Body of pancreas (tissue), 4 donors: Measurements from ENCODE around the gene DDX43. TPM values are rescaled to one million over a fixed set of nuclear protein-coding genes. Genes with fewer than 3 reads are reported as not detected.
"Not testable (repeated sequence)": the region's sequence is repeated elsewhere in the genome, so short reads cannot be mapped to it uniquely, and the experiment has no call there.

ENCODE experiments used
- ATAC-seq: fragments of 150-250 bp; one replicate; pipeline ENCODE4 v1.9.1; 2016
- DNase-seq, 4 donors: peaks; one replicate each; pipeline ENCODE4 v3.0.0-alpha.2; 2019
- H3K27ac ChIP-seq, 4 donors: fragments of 200-600 bp; sonication (generic); 1 replicate in 3 of 4; 2 replicates in 1 of 4; pipeline versions ENCODE4 v1.5.1 to v1.6.1; 2016 to 2019; ENCODE audit warnings: mild to moderate bottlenecking in 1 of 4, mixed read lengths in 1 of 4, moderate library complexity in 1 of 4
- H3K27me3 ChIP-seq, 2 donors: fragments of 200-600 bp; sonication (generic); one replicate each; pipeline ENCODE4 v1.6.0; 2016; ENCODE audit warnings: mild to moderate bottlenecking in 1 of 2
- H3K36me3 ChIP-seq, 2 donors: fragments of 200-600 bp; sonication (generic); replicated peaks in 1 of 2; 2 replicates each; pipeline ENCODE4 v1.5.1; 2016; ENCODE audit warnings: low read depth in 2 of 2; ENCODE audit not compliant: insufficient read depth in 1 of 2
- H3K4me1 ChIP-seq: fragments of 200-600 bp; sonication (generic); one replicate; pipeline ENCODE4 v1.6.0; 2016
- H3K4me3 ChIP-seq, 2 donors: fragments of 200-600 bp; sonication (generic); 1 replicate in 1 of 2; 2 replicates in 1 of 2; pipeline ENCODE4 v1.5.1; 2016 to 2019
- H3K9me3 ChIP-seq, 3 donors: fragments of 200-600 bp; sonication (generic); 1 replicate in 2 of 3; 2 replicates in 1 of 3; pipeline ENCODE4 v1.5.1; 2016
- POLR2A ChIP-seq, 3 donors: fragments of 450-650 bp; IDR thresholded peaks; one replicate each; pipeline ENCODE4 v1.6.1; 2016; ENCODE audit warnings: antibody characterized with exemption in 3 of 3, mild to moderate bottlenecking in 2 of 3
- WGBS, 2 donors: methylation state at CpG; one replicate each; pipeline ENCODE4 v1.1.5; 2017; 5-methylcytosine and 5-hydroxymethylcytosine counted together
- intact Hi-C: fragments of 100-400 bp; cut with DNase I; formaldehyde crosslinking; loops from one replicate; pipeline ENCODE4 v1.15.1; 2023
- total RNA-seq, 2 donors: library from RNA; depleted of rRNA; stranded (reverse); fragments of >200 nt; gene quantifications; one replicate each; pipeline ENCODE4 v1.1.0, GENCODE V29; 2016
- TF ChIP-seq, protein P1 (sequence below), 7 experiments: fragments of 450-650 bp in 4 of 7; fragments of 200-600 bp in 3 of 7; sonication (generic) in 3 of 7; IDR thresholded peaks; one replicate each; pipeline ENCODE4 v1.5.1; 2016 to 2019; ENCODE audit warnings: antibody characterized with exemption in 7 of 7

DDX43 gene
- total RNA-seq, 2 donors from 2014 or later, result 0.26 to 3.0 TPM

DNA sequence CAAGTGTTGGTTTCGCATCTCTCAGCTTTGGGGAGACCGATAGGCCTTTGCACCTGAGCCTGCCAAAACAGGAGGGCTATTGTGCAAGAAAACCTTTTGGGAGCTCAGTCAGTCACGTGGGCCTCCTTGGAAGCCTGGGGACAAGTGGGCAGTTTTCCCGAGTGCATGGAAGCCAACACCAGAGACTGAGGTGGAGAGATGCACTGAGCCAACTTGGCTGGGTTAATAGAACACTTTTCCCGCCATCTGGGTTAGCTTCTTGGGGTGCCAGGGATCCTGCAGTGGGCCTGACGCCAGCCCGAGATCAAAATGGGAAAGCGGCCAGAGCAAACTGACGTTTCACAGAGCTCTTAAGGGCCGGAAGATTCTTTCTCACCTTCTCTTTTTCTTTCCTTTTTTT is 22.1 kb upstream of the DDX43 start:
- 66 to 74% methylated on average over 10 of the region's 10 CpGs for WGBS, 2 donors
- Histone ChIP-seq H3K9me3 (peaks cover 0 to 6% (median 0%) of the 10 kb centered on the region in 3 donors), H3K27ac (no peak overlapping the region), H3K4me1 (no peaks in the 10 kb centered on the region), H3K4me3 (no peak overlapping the region), H3K36me3 (no peaks in the 10 kb centered on the region), H3K27me3 (no peaks in the 10 kb centered on the region)
- DNase-seq (no peak), ATAC-seq (no peak)
- intact Hi-C loops, result no loop called here
- TF ChIP-seq, protein P1, sequence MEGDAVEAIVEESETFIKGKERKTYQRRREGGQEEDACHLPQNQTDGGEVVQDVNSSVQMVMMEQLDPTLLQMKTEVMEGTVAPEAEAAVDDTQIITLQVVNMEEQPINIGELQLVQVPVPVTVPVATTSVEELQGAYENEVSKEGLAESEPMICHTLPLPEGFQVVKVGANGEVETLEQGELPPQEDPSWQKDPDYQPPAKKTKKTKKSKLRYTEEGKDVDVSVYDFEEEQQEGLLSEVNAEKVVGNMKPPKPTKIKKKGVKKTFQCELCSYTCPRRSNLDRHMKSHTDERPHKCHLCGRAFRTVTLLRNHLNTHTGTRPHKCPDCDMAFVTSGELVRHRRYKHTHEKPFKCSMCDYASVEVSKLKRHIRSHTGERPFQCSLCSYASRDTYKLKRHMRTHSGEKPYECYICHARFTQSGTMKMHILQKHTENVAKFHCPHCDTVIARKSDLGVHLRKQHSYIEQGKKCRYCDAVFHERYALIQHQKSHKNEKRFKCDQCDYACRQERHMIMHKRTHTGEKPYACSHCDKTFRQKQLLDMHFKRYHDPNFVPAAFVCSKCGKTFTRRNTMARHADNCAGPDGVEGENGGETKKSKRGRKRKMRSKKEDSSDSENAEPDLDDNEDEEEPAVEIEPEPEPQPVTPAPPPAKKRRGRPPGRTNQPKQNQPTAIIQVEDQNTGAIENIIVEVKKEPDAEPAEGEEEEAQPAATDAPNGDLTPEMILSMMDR (IDR thresholded peaks at IDR 0.05), result no peak
- TF ChIP-seq POLR2A (IDR thresholded peaks at IDR 0.05), result no peak

- no peak for DNase-seq
- H3K27me3 ChIP-seq, result no peaks in the 10 kb centered on the region
- TF ChIP-seq, protein P1 (IDR thresholded peaks at IDR 0.05), result no peak
- no peak for TF ChIP-seq POLR2A (IDR thresholded peaks at IDR 0.05)
- no peaks in the 10 kb centered on the region for H3K4me1 ChIP-seq
- WGBS, 2 donors, result 67 to 80% methylated on average over 1 of the region's 1 CpG
- intact Hi-C loops, result no loop called here
- H3K9me3 ChIP-seq, result peaks cover 0 to 6% (median 0%) of the 10 kb centered on the region in 3 donors
- no peak overlapping the region for H3K4me3 ChIP-seq
- no peaks in the 10 kb centered on the region for H3K36me3 ChIP-seq
- ATAC-seq, result no peak
- no peak overlapping the region for H3K27ac ChIP-seq
Measured at GRCh38 chr6:73375216-73375615, 19.4 kb upstream of the DDX43 start.

- no peak for TF ChIP-seq POLR2A (IDR thresholded peaks at IDR 0.05)
- TF ChIP-seq, protein P1 (IDR thresholded peaks at IDR 0.05), result no peak
- peaks cover 0 to under 1% (median 0%) of the 10 kb centered on the region in 3 donors for H3K9me3 ChIP-seq
- 38 to 46% methylated on average over 3 of the region's 3 CpGs for WGBS, 2 donors
- no peak overlapping the region for H3K4me3 ChIP-seq
- no peaks in the 10 kb centered on the region for H3K27me3 ChIP-seq
- no peak for DNase-seq
- no peaks in the 10 kb centered on the region for H3K36me3 ChIP-seq
- no peak for ATAC-seq
- intact Hi-C loops, result no loop called here
- H3K27ac ChIP-seq, result no peak overlapping the region
- H3K4me1 ChIP-seq, result no peaks in the 10 kb centered on the region
Measured at GRCh38 chr6:73377225-73377624, 17.4 kb upstream of the DDX43 start.

DNA sequence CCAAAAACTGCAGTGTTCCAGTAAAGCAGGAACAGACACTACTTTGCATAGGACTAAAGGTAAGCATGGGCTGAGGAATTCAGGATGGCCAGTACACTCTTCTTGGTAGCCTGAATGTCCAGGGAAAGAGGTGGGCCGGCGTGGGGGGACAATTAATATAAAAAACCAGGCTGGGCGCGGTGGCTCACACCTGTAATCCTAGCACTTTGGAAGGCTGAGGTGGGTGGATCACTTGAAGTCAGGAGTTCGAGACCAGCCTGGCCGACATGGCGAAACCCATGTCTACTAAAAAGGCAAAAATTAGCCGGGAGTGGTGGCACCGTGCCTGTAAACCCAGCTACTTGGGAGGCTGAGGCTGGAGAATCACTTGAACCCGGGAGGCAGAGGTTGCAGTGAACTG is 13.1 kb upstream of the DDX43 start:
- 87 to 95% methylated on average over 10 of the region's 10 CpGs for WGBS, 2 donors
- H3K36me3 ChIP-seq, H3K27ac ChIP-seq, ATAC-seq, H3K27me3 ChIP-seq, H3K9me3 ChIP-seq, intact Hi-C loops, H3K4me1 ChIP-seq, DNase-seq, H3K4me3 ChIP-seq: not testable (repeated sequence)

- Histone ChIP-seq H3K27me3 (no peaks in the 10 kb centered on the region), H3K9me3 (no peaks in the 10 kb centered on the region), H3K4me1 (no peaks in the 10 kb centered on the region), H3K27ac (no peak overlapping the region), H3K4me3 (no peak overlapping the region), H3K36me3 (no peaks in the 10 kb centered on the region)
- no peak for DNase-seq
- WGBS, 2 donors, result 80 to 82% methylated on average over 6 of the region's 6 CpGs
- intact Hi-C loops, result no loop called here
- TF ChIP-seq POLR2A (IDR thresholded peaks at IDR 0.05), result no peak
- TF ChIP-seq, protein P1 (IDR thresholded peaks at IDR 0.05), result no peak
- ATAC-seq, result no peak
Measured at GRCh38 chr6:73382462-73383113, 12.0 kb upstream of the DDX43 start.
